ENCODE data around the gene EFCAB9.
A peak's percentile ranks its signal among the peaks of the same experiment; 100 is the strongest.
"Not testable (repeated sequence)": the region's sequence is repeated elsewhere in the genome, so short reads cannot be mapped to it uniquely, and the experiment has no call there.

Gene EFCAB9

GRCh38 chr5:172188033-172188892 lies 5.7 kb upstream of the EFCAB9 start, which contains the start of gene STK10:
Gene STK10 (minus strand): TSS chr5:172188224. CDS start chr5:172188042, 182 bp downstream.
- peak in 2 of 3 experiments; percentile 74 to 90 for DNase-seq (ENCODE audit: low read depth in 2 of 3, low spot score in 2 of 3)

GRCh38 chr5:172188893-172189692 lies 4.9 kb upstream of the EFCAB9 start:
- DNase-seq (ENCODE audit: low read depth in 2 of 3, low spot score in 2 of 3), result no peak

GRCh38 chr5:172189693-172190296 lies 4.2 kb upstream of the EFCAB9 start:
- DNase-seq (ENCODE audit: low read depth in 2 of 3, low spot score in 2 of 3), result no peak

- no peak for DNase-seq (ENCODE audit: low read depth in 2 of 3, low spot score in 2 of 3)
Measured at GRCh38 chr5:172194985-172195774, 1.2 kb downstream of the EFCAB9 start.

- DNase-seq (ENCODE audit: low read depth in 2 of 3, low spot score in 2 of 3), result not testable (repeated sequence)
Measured at GRCh38 chr5:172197775-172198174, 3.8 kb downstream of the EFCAB9 start.

GRCh38 chr5:172199446-172199845 lies 5.5 kb downstream of the EFCAB9 start:
- no peak for DNase-seq (ENCODE audit: low read depth in 2 of 3, low spot score in 2 of 3)

- no peak for DNase-seq (ENCODE audit: low read depth in 2 of 3, low spot score in 2 of 3)
Measured at GRCh38 chr5:172200476-172200875, 6.5 kb downstream of the EFCAB9 start.

GRCh38 chr5:172205984-172206383 lies 12.0 kb downstream of the EFCAB9 start:
- not testable (repeated sequence) for DNase-seq (ENCODE audit: low read depth in 2 of 3, low spot score in 2 of 3)

- no peak for DNase-seq (ENCODE audit: low read depth in 2 of 3, low spot score in 2 of 3)
Measured at GRCh38 chr5:172207511-172207910, 13.5 kb downstream of the EFCAB9 start.

GRCh38 chr5:172209714-172210113 lies 15.7 kb downstream of the EFCAB9 start:
- DNase-seq (ENCODE audit: low read depth in 2 of 3, low spot score in 2 of 3), result no peak

GRCh38 chr5:172211676-172212075 lies 17.7 kb downstream of the EFCAB9 start:
- DNase-seq (ENCODE audit: low read depth in 2 of 3, low spot score in 2 of 3), result no peak

- DNase-seq (ENCODE audit: low read depth in 2 of 3, low spot score in 2 of 3), result no peak
Measured at GRCh38 chr5:172213126-172213525, 19.2 kb downstream of the EFCAB9 start.

- DNase-seq (ENCODE audit: low read depth in 2 of 3, low spot score in 2 of 3), result no peak
Measured at GRCh38 chr5:172216345-172216744, 22.4 kb downstream of the EFCAB9 start.

GRCh38 chr5:172219296-172219695 lies 25.3 kb downstream of the EFCAB9 start:
- DNase-seq (ENCODE audit: low read depth in 2 of 3, low spot score in 2 of 3), result no peak

GRCh38 chr5:172223901-172224873 lies 30.2 kb downstream of the EFCAB9 start:
- DNase-seq (ENCODE audit: low read depth in 2 of 3, low spot score in 2 of 3), result peak; percentile 20 to 28 (median 23)

- DNase-seq (ENCODE audit: low read depth in 2 of 3, low spot score in 2 of 3), result no peak
Measured at GRCh38 chr5:172224996-172225395, 31.0 kb downstream of the EFCAB9 start.

- no peak for DNase-seq (ENCODE audit: low read depth in 2 of 3, low spot score in 2 of 3)
Measured at GRCh38 chr5:172229904-172230303, 35.9 kb downstream of the EFCAB9 start.

- DNase-seq (ENCODE audit: low read depth in 2 of 3, low spot score in 2 of 3), result no peak
Measured at GRCh38 chr5:172234031-172234430, 40.1 kb downstream of the EFCAB9 start.

GRCh38 chr5:172235132-172235780 lies 41.3 kb downstream of the EFCAB9 start:
- no peak for DNase-seq (ENCODE audit: low read depth in 2 of 3, low spot score in 2 of 3)
